ENCODE results near the gene OBSCN. TPM values are rescaled to one million over a fixed set of nuclear protein-coding genes. Genes with fewer than 3 reads are reported as not detected.

The OBSCN gene
- total RNA-seq, 1 experiment from 2014 or later = 0.87 TPM

GRCh38 chr1:228175316-228176023 is 32.4 kb upstream of the OBSCN start:
- Histone ChIP-seq H3K4me3 (no peak overlapping the region), H3K9me3 (replicated peaks) (0 out of 2 replicates have a peak, but pooled peaks cover 2% of the 10 kb centered on the region), H3K27me3 (replicated peaks) (no peaks in the 10 kb centered on the region), H3K27ac (no peak overlapping the region), H3K36me3 (peaks cover 4% of the 10 kb centered on the region; the same call in 1 of the 2 replicates), H3K4me1 (replicated peaks) (no peaks in the 10 kb centered on the region)
- no peak for DNase-seq (ENCODE audit: low read depth in 1 of 2, low spot score in 2 of 2)

- no peak for DNase-seq (ENCODE audit: low read depth in 1 of 2, low spot score in 2 of 2)
- H3K36me3 ChIP-seq = peaks cover 4% of the 10 kb centered on the region; the same call in 1 of the 2 replicates
- no peaks in the 10 kb centered on the region for H3K4me1 ChIP-seq (replicated peaks)
- H3K9me3 ChIP-seq (replicated peaks) = 0 out of 2 replicates have a peak, but pooled peaks cover 2% of the 10 kb centered on the region
- no peaks in the 10 kb centered on the region for H3K27me3 ChIP-seq (replicated peaks)
- H3K4me3 ChIP-seq = no peak overlapping the region
- H3K27ac ChIP-seq = no peak overlapping the region
These were observed 31.8 kb upstream of the OBSCN start for GRCh38 chr1:228176024-228176395.

GRCh38 chr1:228176461-228177182 is 31.2 kb upstream of the OBSCN start:
- no peaks in the 10 kb centered on the region for H3K4me1 ChIP-seq (replicated peaks)
- no peak overlapping the region for H3K27ac ChIP-seq
- peaks cover 4% of the 10 kb centered on the region; the same call in 1 of the 2 replicates for H3K36me3 ChIP-seq
- H3K27me3 ChIP-seq (replicated peaks) = no peaks in the 10 kb centered on the region
- H3K9me3 ChIP-seq (replicated peaks) = 0 out of 2 replicates have a peak, but pooled peaks cover 2% of the 10 kb centered on the region
- H3K4me3 ChIP-seq = no peak overlapping the region
- DNase-seq (ENCODE audit: low read depth in 1 of 2, low spot score in 2 of 2) = no peak

- peaks cover 4% of the 10 kb centered on the region; the same call in 1 of the 2 replicates for H3K36me3 ChIP-seq
- H3K4me1 ChIP-seq (replicated peaks) = no peaks in the 10 kb centered on the region
- no peak for DNase-seq (ENCODE audit: low read depth in 1 of 2, low spot score in 2 of 2)
- H3K4me3 ChIP-seq = no peak overlapping the region
- H3K27me3 ChIP-seq (replicated peaks) = no peaks in the 10 kb centered on the region
- H3K9me3 ChIP-seq (replicated peaks) = 0 out of 2 replicates have a peak, but pooled peaks cover 2% of the 10 kb centered on the region
- H3K27ac ChIP-seq = no peak overlapping the region
These were observed 30.7 kb upstream of the OBSCN start for GRCh38 chr1:228177183-228177475.

- DNase-seq (ENCODE audit: low read depth in 1 of 2, low spot score in 2 of 2) = no peak
- 0 out of 2 replicates have a peak, but pooled peaks cover 2% of the 10 kb centered on the region for H3K9me3 ChIP-seq (replicated peaks)
- H3K27me3 ChIP-seq (replicated peaks) = no peaks in the 10 kb centered on the region
- H3K4me1 ChIP-seq (replicated peaks) = no peaks in the 10 kb centered on the region
- no peak overlapping the region for H3K4me3 ChIP-seq
- peaks cover 4% of the 10 kb centered on the region; the same call in 1 of the 2 replicates for H3K36me3 ChIP-seq
- H3K27ac ChIP-seq = no peak overlapping the region
These were observed 29.8 kb upstream of the OBSCN start for GRCh38 chr1:228177721-228178710.

GRCh38 chr1:228178737-228179684 is 28.8 kb upstream of the OBSCN start:
- Histone ChIP-seq H3K4me1 (replicated peaks) (no peaks in the 10 kb centered on the region), H3K4me3 (no peak overlapping the region), H3K36me3 (peaks cover 4% of the 10 kb centered on the region; the same call in 1 of the 2 replicates), H3K27ac (no peak overlapping the region), H3K27me3 (replicated peaks) (no peaks in the 10 kb centered on the region), H3K9me3 (replicated peaks) (0 out of 2 replicates have a peak, but pooled peaks cover 2% of the 10 kb centered on the region)
- peak in 1 of 2 experiments; percentile 22 for DNase-seq (ENCODE audit: low read depth in 1 of 2, low spot score in 2 of 2)

GRCh38 chr1:228180271-228180958 is 27.4 kb upstream of the OBSCN start:
- Histone ChIP-seq H3K27ac (no peak overlapping the region), H3K9me3 (replicated peaks) (no peaks in the 10 kb centered on the region), H3K4me1 (replicated peaks) (no peaks in the 10 kb centered on the region), H3K36me3 (no peaks in the 10 kb centered on the region), H3K27me3 (replicated peaks) (no peaks in the 10 kb centered on the region), H3K4me3 (no peak overlapping the region)
- peak in 1 of 2 experiments; percentile 15 for DNase-seq (ENCODE audit: low read depth in 1 of 2, low spot score in 2 of 2)

GRCh38 chr1:228180959-228181644 is 26.7 kb upstream of the OBSCN start:
- no peaks in the 10 kb centered on the region for H3K36me3 ChIP-seq
- peak in 1 of 2 experiments; percentile 20 for DNase-seq (ENCODE audit: low read depth in 1 of 2, low spot score in 2 of 2)
- H3K27me3 ChIP-seq (replicated peaks) = no peaks in the 10 kb centered on the region
- H3K9me3 ChIP-seq (replicated peaks) = no peaks in the 10 kb centered on the region
- no peaks in the 10 kb centered on the region for H3K4me1 ChIP-seq (replicated peaks)
- H3K4me3 ChIP-seq = no peak overlapping the region
- H3K27ac ChIP-seq = no peak overlapping the region

- Histone ChIP-seq H3K9me3 (replicated peaks) (no peaks in the 10 kb centered on the region), H3K4me3 (no peak overlapping the region), H3K27ac (no peak overlapping the region), H3K27me3 (replicated peaks) (no peaks in the 10 kb centered on the region), H3K4me1 (replicated peaks) (no peaks in the 10 kb centered on the region), H3K36me3 (no peaks in the 10 kb centered on the region)
- peak in 1 of 2 experiments; percentile 16 for DNase-seq (ENCODE audit: low read depth in 1 of 2, low spot score in 2 of 2)
These were observed 26.2 kb upstream of the OBSCN start for GRCh38 chr1:228181645-228182034.

GRCh38 chr1:228182296-228183030 is 25.4 kb upstream of the OBSCN start:
- no peak overlapping the region for H3K27ac ChIP-seq
- H3K27me3 ChIP-seq (replicated peaks) = no peaks in the 10 kb centered on the region
- H3K4me1 ChIP-seq (replicated peaks) = no peaks in the 10 kb centered on the region
- H3K9me3 ChIP-seq (replicated peaks) = no peaks in the 10 kb centered on the region
- no peak overlapping the region for H3K4me3 ChIP-seq
- DNase-seq (ENCODE audit: low read depth in 1 of 2, low spot score in 2 of 2) = peak in 1 of 2 experiments; percentile 30
- H3K36me3 ChIP-seq = no peaks in the 10 kb centered on the region

GRCh38 chr1:228184152-228184551 is 23.7 kb upstream of the OBSCN start:
- Histone ChIP-seq H3K36me3 (no peaks in the 10 kb centered on the region), H3K27me3 (replicated peaks) (no peaks in the 10 kb centered on the region), H3K4me3 (no peak overlapping the region), H3K27ac (no peak overlapping the region), H3K4me1 (replicated peaks) (no peaks in the 10 kb centered on the region), H3K9me3 (replicated peaks) (no peaks in the 10 kb centered on the region)
- peak in 1 of 2 experiments; percentile 25 for DNase-seq (ENCODE audit: low read depth in 1 of 2, low spot score in 2 of 2)

Data from SJSA1 (cell line).